HG02884 (cell line): ENCODE data around the gene PLAA.

Experiments used
- ATAC-seq: cut with Tn5 transposase; IDR thresholded peaks from one replicate; pipeline ENCODE4 v1.9.1; 2021; ENCODE audit warnings: mild to moderate bottlenecking, moderate library complexity; ENCODE audit not compliant: unreplicated experiment

PLAA gene

DNA sequence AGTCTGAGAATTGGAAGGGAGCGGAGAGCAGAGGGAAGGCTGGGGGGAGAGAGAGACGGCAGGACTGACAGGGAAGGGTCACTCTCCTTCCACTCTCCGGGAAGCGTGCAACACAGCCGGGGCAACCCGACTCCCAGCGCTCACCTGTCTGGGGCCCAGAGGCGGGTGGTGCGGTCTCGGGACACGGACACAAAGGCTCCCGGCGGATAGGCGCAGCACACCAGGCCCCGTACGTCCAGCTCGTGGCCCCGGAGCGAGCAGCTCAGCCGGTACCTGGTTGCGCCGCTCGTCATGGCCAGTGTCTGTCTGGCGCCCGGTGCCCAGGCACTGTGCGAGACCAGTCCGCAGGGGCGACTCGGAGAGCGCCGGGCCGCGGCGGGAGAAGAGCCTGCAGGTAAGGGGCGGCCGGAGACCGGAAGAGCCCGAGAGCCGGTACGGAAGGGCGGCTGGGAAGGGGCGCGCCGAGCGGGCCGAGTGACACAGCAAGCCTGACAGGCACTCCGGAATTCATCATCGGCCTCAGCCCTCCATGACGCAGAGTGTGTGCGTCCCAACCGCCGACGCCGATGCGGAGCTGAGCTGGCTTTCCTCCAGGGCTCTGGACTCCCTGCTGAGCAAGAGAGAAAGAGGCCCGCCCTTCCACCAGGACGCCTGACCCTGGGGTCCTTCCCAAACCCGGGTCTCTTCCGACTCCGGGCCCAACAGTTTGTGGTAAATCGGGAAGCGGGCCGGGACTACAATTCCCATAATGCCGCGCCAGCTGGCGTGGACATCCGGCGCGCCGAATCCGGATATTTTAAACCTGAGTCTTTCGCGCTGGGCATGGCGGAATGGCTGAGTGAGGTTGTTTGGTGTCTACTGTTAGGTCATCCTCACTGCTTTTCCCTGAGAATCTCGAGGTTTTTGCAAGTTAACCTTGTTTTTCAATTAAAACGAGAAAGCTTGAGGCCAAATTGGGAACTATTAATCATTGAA, at the start of gene PLAA:
Gene PLAA (minus strand): TSS at position 490 of the 975 bp plus-strand sequence. CDS start 197 bp downstream, at position 293.
- peak; percentile 97 for ATAC-seq

DNA sequence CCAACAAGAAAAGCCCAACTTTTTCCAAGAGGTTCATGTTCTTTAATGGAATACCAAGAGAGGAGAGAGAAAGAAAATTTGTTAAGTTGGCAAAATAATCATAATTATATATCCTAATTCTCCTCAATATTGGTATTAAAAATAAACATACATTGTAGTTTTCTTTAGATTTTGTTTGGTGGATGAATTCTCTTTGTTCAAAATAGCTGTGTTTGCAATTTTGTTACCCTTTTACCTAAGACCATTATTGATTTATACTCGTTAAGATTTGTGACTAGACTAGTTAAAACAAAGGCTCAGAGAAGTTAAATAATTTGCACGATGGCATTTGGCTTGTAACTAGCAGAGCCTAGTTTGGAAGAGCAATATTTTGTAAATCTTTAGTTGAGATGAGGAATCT, 48.8 kb upstream of the PLAA start:
- no peak for ATAC-seq

DNA sequence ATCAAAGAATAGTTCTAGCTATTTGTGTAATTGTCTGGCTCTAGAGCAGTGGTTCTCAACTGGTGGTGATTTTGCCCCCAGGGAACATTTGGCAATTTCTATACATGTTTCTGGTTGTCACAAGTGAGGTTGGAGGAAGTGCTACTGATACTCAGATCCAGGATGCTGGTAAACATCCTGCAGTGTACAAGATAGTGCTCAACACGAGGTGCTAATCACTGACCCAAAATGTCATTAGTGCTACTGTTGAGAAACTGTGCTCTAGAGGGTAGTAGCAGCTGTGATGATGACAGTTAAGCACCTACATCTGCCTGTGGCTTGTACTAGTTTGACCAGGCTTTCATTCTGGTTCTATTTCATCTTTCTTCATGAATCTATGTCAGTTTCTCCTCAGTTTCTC, 36.3 kb upstream of the PLAA start:
- peak; percentile 62 for ATAC-seq

DNA sequence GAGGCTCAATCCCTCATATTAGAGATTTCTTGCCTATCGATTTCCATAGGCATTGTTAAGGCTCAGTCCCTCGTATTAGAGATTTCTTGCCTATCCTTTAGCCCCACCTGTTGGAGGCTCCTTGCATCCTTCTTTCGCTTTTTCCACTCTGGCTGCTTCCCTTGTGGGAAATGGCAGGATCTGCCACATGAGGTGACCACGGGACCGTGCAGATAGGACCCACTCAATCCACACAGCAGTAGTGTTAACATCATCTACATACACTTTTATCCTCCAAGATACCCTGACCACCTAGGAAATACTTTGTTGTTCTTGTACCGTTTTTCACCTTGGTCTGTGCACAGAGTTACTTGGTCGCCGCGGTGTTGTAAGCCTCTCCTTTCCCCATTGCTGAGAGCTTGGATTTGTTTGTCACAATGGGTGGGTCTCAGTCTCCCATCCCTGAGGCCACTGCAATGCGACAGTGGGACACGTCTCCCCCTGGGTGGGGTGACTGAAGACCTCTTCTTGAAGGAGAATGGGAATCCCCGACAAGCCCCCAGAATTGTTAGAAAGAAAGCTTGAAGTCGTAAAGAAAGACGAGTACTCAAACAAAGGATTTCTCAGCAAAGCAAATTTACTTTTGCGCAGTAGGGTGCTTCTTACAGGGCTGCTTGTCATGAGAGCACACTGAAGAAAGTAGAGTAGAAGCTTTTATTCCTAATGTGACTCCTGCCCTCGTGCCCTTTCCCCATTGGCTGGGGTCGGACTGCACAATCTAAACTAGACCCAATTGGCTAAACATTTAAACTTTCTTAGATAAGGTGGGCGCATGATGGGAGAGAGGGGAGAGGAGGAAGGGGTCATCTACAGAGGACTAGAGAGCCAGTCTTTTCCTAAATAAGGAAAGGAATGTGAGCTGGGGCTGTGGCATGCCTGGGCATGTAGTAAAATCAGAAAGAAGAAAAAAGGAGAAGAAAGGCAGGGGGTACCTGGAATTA, 29.0 kb upstream of the PLAA start:
- ATAC-seq: no peak

DNA sequence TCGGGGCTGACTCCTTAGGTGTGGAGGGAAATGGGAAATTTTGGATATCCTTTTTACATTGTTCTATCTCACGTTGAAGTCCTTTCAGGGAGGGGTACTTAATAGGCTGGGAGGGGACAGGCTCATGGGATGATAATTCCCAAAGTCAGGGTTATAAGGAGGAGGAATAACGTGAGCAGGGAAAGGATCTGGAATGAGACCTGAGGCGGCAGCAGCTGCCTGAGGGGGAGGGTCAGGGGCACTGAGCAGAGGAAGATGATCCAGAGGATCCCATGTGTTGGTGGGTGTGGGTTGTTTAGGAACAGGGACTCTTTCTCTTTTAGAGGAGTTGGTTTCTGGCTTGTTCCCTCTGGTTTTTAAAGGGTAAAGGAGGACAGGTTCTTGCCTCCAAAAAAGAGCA, 27.9 kb upstream of the PLAA start:
- ATAC-seq: no peak

DNA sequence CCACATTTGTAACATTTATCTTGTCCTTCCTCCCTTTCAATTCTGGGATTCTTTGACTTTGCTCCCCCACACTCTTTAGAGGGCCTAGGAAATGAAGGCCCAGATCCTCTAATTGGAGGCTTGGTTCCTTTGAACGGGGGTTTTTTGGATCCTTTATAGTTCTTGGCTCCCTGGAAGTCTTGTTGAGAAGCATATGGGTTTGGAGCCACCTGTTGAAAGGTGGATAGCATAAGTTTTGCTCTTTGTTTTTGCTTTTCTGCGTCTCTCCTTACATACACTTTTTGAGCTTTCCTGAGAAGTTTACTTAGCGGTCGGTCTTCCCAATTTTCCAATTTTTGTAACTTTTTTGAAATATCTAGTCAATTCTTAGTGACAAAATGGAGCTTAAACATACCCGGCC, 26.9 kb upstream of the PLAA start:
- ATAC-seq: no peak

DNA sequence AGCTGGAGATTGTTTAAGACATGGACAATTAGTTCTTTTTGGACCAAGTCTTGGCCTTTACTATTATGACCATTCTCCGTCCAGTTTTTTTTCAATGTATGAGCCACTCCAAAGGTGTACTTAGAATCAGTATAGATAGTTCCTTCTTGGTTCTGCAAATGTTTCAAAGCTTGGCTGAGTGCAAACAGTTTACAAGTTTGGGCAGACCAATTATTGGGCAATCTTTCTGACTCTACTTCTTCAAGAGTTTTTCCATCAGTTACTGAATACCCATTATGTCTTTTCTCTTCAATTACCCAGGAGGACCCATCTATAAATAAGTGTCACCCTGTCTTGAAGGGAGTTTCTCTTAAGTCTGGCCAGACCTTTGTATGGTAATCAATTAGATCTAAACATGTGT, 24.7 kb upstream of the PLAA start:
- no peak for ATAC-seq

DNA sequence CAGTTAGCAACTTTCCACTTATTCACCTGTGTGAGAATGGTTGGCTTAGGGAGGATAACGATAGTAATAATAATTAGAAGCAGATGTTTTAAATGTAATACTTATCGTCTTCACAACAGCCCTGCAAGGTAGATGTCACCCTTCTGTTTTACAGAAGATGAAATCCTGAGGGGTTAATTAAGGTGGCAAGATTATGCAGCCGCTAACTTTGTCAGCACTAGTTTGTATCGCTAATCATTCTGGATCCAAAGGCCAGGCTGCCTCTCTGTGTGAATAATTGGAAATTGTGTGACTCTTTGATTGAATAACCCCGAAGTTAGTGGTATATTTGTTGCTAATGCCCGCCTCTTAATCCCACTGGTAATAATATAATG, 9.8 kb upstream of the PLAA start:
- no peak for ATAC-seq

DNA sequence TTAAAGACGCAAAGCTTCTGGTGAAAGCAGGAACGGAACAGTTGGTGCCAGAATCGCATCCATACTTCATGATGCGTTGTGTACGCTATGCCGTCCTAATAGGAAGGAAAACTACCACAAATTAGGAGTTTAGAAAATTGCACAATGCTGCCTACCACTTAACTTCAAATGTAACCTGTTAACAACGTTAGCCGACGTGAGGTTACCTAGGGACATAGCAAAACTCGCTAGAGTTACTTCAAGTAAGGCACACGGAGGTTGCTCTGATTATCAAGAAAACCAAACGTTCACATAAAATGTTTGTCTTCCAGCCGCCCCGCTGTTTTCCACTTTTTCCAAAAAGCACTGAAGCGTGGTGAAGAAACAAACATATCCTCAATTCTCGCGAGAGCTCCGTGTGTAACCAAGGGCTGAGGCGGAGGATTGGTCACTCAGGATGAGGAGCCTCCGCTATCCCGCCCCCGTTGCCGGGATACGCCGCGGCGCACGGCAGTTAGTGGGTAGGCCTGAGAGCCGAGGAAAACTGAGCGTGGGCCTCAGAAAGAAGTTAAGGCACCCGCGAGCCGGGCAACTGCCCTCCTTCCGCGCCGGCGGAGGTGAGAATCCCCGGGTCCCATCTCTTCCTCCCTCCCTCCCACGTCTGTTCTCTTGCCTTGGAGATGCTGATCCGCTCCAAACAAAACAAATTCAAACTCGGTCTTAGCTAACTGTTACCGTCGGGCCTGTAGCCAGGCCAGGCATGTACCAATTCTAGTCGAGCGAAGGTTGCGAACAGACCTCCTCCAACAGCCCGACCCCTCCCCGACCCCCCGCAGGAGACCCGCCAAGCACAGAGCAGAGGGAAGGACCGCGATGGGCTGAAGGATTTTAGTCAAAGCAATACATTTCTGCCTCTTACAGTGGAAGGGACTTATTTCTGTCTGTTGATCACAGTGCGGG, 9.1 kb upstream of the PLAA start, which contains the start of gene IFT74:
Gene IFT74 (plus strand): TSS at position 492 of the 939 bp plus-strand sequence. CDS start 5,556 bp downstream, outside the sequence.
- peak; percentile 99 for ATAC-seq

DNA sequence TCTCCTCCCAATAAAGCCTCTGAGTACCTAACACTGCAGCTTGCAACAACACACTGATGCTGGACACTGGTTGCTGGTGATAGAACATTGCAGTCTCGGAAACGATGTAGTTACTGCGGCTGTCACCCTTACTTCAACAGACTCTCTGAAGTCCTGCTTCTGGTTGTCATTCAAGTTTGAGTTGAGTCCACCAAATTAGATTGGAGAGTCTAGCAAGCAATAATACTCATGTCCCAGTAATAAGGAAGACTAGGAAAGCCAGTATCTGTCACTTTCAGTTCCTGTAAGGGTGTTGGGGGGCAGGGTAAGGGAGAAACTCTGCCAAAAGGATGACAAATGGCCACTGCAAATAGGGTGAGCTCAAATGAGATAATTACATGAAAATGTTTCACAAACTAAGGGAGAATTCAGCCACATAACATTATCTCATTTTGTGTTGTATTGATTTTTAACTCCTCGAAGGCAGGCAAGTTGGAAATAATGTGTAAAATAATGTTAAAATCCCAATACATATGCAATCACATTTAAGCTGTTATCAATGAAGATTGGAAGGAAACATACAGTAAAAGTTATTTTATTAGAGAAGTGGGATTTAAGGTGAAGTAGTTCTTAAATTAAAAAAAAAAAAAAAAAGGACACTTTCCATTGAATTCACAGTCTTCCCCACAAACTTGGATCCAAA, 8.3 kb upstream of the PLAA start:
- no peak for ATAC-seq

DNA sequence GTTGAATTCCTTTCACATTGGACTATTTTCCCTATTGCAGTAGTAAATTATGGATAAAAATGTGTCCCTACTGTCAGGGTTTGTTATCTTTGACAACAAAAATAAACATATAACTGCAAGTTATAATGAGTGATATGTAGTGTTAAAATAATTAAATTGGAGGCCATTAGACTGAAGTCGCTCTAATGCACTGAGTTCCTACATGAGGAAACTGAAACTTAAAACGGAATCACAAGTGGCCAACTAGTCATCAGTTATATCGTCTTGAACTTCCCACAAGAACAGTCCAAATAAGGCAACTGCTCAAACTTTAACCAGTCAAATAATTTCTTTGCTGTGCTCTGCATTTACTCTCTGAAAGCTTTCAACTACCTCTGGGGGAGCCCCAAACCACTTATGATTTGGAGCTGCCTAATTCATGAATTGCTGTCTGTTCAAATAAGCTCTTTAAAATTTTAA, 7.0 kb upstream of the PLAA start:
- no peak for ATAC-seq

DNA sequence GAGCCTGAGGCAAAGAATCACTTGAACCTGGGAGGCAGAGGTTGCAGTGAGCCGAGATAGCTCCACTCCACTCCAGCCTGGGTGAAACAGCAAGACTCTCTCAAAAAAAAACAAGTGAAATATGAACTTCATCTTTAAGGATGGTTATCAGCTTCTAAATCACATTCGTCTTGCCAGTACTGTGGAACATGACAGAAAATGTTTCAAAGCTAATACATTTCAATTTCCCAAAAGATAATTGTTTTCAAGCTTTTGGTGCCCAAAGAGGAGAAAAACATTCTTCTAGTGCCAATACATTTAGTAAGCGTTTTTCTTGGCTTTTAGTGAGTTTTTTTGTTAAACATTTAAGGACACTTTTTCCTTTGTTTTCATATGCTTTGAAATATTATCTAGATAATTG, 4.8 kb upstream of the PLAA start:
- ATAC-seq: no peak

DNA sequence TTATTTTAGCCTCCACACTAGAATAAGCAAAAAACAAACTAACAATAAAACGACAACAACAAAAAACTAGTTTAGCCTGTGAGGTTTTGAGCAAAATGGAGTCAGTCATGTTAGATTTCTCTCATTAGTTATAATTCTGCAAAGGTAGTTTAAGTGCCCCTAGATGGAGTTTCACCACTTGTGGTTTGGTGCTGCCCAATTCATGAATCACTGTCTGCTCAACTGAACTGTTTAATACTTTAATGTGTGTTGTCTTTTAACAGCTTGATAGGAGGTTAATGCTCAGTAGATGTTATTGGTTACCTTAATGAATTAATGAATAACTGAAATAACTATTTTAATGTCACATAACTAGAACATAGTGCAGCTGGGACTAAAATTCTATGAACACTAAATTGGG, 3.5 kb upstream of the PLAA start:
- ATAC-seq: no peak

DNA sequence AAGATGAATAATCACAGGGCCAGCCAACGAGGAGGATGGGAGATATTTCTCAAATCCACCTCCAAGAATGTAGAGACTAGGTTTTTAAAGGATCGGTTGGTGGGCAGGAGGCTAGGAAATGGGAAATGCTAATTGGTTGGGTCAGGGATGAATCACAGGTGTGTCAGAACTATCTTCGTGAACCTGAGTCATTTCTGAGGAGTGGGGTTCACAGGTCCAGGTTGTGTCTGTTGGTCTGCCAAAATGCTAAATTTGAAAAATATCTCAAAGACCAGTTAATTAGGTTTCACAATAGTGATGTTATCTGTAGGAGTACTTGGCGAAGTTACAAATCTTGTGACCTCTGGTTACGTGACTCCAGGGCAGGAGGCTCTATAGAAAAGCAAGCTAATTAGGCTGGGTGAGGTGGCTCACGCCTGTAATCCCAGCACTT, 2.6 kb upstream of the PLAA start:
- no peak for ATAC-seq

DNA sequence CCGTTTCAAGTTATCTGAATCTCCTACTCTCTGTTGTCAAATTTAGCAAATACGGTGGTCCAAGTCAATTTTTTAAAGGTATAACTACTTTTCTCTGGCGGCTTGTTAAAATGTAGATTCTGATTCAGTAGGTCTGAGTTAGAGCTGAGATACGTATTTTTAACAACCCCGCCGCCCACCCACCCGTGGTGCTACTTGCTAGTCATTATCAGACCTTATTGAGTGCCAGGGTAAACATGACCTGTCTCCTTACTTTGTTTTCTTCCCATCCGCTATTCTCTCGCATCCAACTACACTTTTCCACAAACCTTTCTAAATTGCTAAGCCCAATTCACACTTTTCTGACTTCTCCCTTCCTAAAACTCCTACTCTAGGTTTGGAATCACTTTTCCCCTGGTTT, 694 bp upstream of the PLAA start:
- no peak for ATAC-seq

DNA sequence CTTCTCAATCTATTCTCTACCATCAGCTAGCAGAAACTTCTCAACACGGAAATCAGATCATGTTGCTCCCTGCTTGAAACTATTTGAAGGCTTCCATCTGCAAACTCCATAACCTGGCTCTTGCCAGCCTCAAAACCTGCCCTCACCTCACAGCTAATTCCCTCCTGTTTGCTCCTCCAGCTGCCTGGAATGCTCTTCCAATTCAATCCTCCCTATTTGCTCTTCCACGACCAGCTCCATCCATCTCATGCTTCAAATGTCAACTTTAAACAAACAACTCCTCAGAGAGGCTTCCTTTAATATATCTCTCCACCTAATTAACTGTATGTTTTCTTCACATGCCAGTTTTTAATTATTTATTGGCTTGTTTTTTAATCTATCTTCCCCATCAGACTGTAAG, 1.5 kb downstream of the PLAA start:
- no peak for ATAC-seq

DNA sequence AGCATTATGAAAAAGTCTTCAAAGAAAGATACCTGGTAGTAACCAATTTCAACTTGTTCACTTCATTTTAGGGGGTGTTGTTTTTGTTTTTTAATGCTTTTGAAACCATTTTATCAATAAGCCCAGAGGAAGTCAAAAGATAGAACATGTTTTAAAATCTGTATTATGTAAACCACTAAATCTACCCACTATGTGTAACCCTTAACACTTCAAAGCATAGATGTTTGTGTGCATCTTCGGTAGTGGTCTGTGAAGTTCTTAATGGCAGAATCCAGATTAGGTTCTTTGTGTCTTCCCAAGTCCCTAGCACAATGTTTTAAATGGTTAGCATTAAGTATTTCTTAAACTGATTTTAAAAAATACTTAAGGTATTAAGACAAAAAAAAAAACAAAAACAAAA, 6.3 kb downstream of the PLAA start:
- ATAC-seq: no peak

DNA sequence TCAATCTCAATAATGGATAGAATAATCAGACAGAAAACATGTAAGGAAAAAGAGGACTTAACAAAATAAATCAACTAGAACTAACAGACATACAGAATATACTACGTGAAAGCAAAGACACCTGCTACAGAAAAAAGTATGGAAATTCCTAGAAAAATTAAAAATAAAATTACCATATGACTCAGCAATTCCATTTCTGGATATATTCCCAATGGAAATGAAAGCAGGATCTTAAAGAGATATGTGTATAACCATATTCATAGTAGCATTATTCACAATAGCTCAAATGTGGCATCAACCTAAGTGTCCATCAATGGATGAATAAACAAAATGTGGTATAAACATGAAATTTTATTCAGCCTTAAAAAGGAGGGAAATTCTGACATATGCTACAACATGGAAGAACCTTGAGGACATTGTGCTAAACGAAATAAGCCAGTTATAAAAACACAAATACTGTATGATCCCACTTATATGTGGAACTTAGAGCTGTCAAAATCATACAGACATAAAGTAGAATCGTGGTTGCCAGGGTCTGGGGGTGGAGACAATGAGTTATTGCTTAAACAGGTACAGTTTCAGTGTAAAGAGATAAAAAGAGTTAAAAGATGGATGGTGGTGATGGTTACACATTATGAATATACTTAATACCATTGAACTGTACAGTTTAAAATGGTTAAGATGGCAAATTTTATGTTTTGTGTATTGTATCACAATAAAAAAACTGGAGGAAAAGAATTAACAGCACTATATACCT, 6.9 kb downstream of the PLAA start:
- no peak for ATAC-seq

DNA sequence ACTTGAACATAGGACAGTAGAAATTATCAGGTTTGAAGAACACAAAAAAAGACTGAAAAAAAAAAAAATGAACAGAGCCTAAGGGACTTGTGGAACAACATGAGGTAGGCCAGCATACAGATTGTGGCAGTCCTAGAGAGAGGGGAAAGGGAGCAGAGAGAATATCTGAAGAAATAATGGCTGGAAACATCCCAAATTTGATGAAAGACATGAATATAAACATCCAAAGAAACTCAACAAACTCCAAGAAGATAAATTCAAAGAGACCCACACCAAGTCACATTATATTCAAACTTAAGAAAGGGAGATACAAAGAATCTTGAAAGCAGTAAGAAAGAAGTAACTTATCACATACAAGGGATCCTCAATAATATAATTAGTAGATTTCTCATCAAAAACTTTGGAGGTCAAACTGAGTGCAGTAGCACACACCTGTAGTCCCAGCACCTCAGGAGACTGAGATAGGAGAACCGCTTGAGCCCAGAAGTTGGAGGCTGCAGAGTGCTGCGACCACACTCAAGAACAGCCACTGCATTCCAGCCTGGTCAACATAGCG, 9.1 kb downstream of the PLAA start:
- ATAC-seq: no peak
